HG03175 (cell line): Measurements from ENCODE around the gene TBC1D22A.

Experiments
- ATAC-seq: cut with Tn5 transposase; IDR thresholded peaks from one replicate; pipeline ENCODE4 v1.9.1; 2021; ENCODE audit warnings: mild to moderate bottlenecking, moderate library complexity; ENCODE audit not compliant: unreplicated experiment

TBC1D22A gene

GRCh38 chr22:46945481-46945880 is 183.0 kb downstream of the TBC1D22A start:
- no peak for ATAC-seq

GRCh38 chr22:46946383-46946962 is 184.0 kb downstream of the TBC1D22A start:
- no peak for ATAC-seq

- no peak for ATAC-seq
These were observed 185.2 kb downstream of the TBC1D22A start for GRCh38 chr22:46947516-46948257.

DNA sequence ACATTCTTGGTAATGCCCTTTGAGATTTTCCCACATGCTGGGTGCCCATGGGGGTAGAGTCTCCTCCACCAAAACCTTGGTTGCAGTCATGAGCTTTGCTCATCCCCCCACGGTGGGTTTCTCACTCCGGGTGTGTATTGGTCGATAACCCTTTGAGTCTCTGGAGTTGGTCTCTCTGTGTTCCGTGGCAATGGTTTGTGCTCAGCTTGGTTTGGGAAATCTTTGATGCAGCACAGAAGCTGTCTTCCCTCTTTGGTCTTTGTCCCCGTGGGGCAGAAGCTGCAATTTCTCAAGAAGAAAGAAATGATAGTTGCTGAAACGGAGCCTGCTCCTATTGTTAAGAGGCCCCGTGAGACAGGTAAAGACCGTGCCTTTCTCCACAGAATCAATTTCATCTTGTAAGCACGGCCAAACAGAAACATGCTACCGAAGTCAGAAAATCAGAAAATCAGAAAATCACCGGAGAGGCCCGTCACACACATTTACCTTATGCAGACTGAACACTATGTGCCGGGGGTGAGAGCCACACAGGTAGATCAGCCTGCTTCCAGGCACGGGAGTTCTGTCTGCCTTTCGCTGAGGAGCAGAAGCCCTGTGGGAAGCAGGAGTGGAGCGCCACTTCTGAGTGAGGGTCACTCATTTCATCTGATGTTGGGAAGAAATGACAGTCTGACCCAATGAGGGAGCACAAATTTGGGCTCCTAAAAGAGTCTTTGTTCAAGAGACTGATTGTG is 186.1 kb downstream of the TBC1D22A start:
- ATAC-seq, result no peak

DNA sequence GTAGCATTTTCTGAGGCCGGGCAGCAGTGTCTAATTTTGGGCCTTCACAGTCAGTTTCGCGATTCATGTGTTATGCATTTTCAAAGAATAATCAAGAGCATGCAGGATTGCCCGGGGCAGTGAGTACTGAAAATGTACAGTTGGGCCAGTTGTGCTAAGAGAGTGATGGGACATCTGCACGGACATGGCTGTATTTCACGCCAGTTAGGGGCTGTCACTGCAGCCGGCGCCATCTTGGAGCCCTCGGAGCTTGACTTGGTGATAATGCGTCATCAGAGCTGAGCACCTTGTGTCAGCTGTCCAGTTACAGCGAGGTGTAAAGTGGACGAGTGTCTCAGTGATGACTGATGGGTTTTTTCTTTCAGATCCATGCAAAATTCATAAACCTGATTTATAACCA is 188.9 kb downstream of the TBC1D22A start:
- ATAC-seq, result no peak

DNA sequence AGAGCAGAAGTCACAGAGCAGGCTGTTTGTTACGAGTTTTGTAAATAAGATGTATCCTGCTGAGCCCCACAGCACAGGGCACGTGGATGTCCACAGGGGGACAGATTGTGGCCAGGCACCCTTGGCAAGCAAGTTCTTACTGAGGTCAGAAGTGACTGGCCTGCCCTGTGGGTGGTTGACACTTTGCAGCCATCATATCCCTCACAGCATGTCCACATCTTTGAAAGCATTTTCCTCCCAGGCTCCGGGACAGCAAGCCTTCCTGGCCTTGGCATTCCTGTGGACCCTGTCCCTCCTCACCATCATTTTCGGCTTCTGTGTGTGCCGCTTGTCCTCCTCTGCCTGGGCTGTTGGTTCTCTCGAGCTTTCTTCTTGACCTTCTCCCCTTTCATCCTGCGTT is 189.5 kb downstream of the TBC1D22A start:
- ATAC-seq, result no peak

GRCh38 chr22:46953968-46954765 is 191.7 kb downstream of the TBC1D22A start:
- ATAC-seq, result no peak

DNA sequence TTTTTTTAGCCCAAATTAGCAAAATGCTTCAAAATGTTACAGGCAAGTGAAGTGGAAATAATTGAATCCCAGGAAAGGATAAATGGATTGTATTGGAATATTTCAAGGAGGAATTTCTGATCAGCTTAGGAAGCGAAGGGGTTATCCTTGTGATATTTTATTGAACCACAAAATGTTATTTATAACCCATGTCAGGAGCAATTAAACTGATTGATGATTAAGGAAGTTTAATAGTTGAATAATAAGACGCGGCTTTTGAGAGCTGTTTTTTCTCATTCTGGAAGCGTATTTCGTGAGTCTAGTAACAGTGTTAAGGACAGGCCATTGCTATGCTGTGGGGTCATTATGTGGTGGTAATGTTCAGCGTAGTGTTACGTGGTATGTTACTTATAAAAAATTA is 192.3 kb downstream of the TBC1D22A start:
- no peak for ATAC-seq

GRCh38 chr22:46956498-46957215 is 194.2 kb downstream of the TBC1D22A start:
- no peak for ATAC-seq

GRCh38 chr22:46957521-46957920 is 195.1 kb downstream of the TBC1D22A start:
- ATAC-seq, result no peak

DNA sequence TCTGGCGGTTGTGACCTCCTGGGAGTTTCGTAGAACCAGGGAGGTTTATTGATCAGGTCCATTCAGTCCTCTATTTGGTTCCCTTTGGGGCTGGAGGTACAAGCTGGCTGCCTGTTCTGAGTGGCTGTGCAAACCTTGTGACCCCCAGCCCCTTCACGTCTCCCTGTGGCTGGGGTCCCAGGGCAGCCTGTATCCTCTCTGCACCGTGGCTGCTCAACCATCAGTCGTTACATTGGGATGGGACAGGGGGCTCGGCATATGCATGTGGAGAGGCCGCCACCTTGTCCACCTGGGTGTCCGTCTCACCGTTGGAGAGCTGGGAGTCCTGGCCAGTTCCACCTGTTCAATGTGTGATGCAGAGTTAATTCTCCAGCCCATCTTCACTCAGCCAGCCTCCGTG is 195.7 kb downstream of the TBC1D22A start:
- ATAC-seq, result no peak

DNA sequence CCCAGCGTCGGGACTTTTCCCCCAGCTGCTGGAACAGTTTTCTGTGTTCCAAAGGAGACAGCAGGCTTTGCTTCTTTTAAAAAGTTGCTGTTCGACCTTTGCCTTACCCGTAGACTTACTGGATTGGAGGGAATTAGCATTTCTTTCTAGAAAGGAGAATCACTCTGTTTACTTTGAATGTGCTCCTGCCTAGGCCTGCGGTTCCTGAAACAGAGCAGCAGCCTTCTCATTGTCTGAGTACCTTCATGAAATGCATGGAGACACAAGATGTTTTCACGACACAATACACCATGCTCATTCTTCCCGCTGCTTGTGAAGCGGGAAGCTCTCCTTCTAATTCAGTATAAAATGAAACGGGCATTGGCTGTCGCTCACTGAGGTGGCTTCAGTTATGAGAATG is 196.2 kb downstream of the TBC1D22A start:
- ATAC-seq, result no peak

DNA sequence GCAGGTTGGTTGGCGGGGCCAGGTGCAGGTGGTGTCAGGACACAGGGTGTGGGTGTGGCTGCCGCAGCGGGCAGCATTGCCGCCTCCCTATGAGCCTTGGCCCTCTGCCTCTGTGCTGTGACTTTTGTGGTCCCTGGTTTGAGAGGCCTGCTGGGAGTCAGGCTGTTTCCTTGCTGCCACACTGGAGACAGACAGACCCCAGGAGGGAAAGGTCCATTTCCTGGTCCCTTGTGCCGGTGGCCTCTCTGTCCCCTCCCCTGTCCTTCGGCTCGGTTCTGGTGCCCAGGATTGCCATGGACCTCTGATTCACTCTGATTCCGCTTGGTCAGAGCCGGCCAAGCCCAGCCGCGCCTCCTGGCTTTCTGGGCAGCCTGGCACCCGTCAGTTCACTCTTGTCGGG is 196.9 kb downstream of the TBC1D22A start:
- no peak for ATAC-seq

DNA sequence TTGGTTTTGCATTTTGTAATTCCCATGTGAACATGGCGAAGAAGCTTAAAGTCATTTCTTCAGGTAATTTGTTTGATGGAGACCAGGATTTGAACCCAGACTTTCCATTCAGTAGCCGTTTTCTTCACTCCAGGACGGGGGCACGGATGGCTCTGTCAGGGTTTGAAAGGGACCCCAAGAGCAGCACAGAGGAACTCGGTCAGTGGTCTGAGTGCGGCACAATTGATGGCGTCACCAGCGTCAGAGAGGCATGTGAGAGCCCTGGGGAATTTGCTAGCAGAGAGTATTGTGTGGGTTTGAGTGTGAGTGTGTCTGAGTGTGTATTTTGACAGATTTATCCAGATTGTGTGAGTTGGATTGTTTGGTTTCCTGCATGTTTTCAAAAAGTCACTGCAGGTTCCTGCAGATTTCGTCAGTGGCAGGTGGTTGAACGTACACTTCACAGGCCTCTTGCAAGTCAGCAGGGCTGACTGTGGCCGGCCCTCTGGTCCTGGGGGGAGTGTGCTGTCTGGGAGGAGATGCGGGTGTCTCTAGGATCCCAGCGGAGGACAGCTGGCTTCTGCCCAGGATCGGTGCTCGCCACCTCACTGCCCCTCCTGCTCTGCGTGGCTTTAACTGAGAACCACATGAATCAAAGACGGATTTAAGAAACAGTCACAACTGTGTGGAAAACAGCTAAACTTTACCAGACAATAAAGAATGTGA is 199.3 kb downstream of the TBC1D22A start:
- no peak for ATAC-seq

DNA sequence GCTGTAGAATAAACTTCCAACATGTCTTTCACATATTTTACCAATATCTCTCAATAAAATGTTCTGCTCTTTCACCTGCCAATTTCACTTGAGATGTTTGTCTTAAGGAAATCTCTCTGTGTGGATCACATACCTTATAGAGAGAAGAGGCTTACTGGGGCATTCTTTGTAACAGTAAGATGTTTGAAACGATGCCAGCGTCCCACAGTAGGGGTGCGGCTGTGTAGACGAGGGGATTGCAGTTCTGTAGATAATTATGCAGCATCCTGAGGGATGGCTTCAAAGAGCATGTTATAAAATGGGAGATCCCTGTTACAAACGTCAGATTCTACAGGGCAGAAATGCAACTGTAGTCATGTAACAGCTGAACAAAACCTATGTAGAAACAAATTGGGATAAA is 200.0 kb downstream of the TBC1D22A start:
- no peak for ATAC-seq

GRCh38 chr22:46963672-46964545 is 201.5 kb downstream of the TBC1D22A start:
- ATAC-seq, result no peak

DNA sequence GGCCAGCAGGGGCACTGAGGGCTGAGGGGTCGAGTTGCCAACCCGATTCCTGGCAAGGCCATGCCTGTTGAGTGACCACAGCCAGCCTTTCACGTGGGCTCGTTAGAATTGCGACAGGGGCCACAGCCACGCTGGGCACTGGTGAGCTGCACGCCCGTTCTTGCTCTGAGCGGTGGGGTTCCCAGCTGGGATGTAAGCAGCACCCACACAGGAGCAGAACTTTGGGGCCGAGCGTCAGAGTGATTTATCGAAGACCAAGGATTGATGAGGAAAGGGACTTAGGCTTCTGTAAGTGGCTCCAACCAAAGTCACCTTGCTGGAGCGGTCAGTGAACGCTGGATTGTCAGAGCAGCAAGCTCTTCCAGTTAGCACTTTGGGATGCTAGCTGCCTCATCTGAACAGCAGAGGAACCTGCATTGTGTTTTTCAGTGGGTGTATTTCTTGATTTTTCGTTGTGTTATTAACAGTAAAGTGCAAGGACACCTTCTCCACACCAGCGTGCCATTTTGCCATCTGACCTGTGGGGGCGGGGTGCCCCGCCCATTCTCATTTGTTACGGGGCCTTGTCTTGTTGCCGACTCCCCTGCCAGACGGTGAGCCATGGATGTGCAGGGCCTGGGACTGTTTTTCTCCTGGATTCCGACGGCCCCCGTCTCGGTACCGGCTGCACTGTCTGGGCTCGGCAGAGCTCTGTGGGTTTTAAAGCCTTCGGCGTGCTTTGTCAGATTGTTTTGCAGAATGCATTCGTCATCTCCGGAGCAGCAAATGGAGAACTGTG is 202.5 kb downstream of the TBC1D22A start:
- no peak for ATAC-seq
